ENCODE data around the gene RNLS. TPM values are rescaled to one million over a fixed set of nuclear protein-coding genes. Genes with fewer than 3 reads are reported as not detected.

RNLS gene
- total RNA-seq, 3 donors from 2014 or later (not counting 1 experiment from before 2014, with no cell fraction given): 4.0 to 6.8 (median 4.4) TPM

DNA sequence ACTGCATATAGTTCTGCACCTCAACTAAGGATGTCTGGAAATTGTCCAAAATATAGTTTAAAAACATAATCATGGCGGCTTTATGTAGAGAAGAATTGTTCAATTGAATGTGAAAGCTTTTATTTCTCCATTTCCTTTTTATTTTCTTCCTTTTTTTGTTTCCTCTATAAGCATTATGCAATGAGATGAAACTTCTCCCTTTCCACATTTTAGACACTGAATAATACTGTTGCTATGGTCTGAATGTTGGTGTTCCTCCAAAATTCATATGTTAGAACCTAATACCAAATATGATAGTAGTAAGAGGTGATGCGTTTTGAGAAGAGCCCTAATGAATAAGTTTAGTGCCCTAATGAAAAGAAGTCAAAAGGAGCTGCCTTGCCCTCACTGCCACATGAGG, 175.0 kb downstream of the RNLS start:
- no peaks in the 10 kb centered on the region for H3K4me1 ChIP-seq (ENCODE audit: control insufficient read depth, insufficient read depth, low read length)
- H3K9me3 ChIP-seq (ENCODE audit: control insufficient read depth, insufficient read depth, low read length): no peaks in the 10 kb centered on the region
- no peaks in the 10 kb centered on the region for H3K27me3 ChIP-seq (ENCODE audit: control insufficient read depth, insufficient read depth, low read length)
- no peaks in the 10 kb centered on the region for H3K36me3 ChIP-seq (ENCODE audit: control insufficient read depth, insufficient read depth, low read length)
- H3K9me3 Mint-ChIP-seq: no peaks in the 10 kb centered on the region
- no CpG with 5 or more reads among the region's 2 CpGs for WGBS (ENCODE audit: insufficient coverage)
- intact Hi-C loops (cut with micrococcal nuclease): no loop called here
- H3K4me1 Mint-ChIP-seq: no peaks in the 10 kb centered on the region
- no peak overlapping the region for H3K27ac Mint-ChIP-seq
- ATAC-seq (no peak), DNase-seq (no peak)
- no peak overlapping the region for H3K4me3 ChIP-seq (ENCODE audit: low read length)
- no peaks in the 10 kb centered on the region for H3K27me3 Mint-ChIP-seq (ENCODE audit: low read depth in 2 of 2)
- no peaks in the 10 kb centered on the region for H3K36me3 Mint-ChIP-seq
- TF ChIP-seq, protein P1, sequence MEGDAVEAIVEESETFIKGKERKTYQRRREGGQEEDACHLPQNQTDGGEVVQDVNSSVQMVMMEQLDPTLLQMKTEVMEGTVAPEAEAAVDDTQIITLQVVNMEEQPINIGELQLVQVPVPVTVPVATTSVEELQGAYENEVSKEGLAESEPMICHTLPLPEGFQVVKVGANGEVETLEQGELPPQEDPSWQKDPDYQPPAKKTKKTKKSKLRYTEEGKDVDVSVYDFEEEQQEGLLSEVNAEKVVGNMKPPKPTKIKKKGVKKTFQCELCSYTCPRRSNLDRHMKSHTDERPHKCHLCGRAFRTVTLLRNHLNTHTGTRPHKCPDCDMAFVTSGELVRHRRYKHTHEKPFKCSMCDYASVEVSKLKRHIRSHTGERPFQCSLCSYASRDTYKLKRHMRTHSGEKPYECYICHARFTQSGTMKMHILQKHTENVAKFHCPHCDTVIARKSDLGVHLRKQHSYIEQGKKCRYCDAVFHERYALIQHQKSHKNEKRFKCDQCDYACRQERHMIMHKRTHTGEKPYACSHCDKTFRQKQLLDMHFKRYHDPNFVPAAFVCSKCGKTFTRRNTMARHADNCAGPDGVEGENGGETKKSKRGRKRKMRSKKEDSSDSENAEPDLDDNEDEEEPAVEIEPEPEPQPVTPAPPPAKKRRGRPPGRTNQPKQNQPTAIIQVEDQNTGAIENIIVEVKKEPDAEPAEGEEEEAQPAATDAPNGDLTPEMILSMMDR (IDR thresholded peaks at IDR 0.05): no peak
- H3K27ac ChIP-seq (ENCODE audit: low read length): no peak overlapping the region
- H3K4me3 Mint-ChIP-seq: no peak overlapping the region

DNA sequence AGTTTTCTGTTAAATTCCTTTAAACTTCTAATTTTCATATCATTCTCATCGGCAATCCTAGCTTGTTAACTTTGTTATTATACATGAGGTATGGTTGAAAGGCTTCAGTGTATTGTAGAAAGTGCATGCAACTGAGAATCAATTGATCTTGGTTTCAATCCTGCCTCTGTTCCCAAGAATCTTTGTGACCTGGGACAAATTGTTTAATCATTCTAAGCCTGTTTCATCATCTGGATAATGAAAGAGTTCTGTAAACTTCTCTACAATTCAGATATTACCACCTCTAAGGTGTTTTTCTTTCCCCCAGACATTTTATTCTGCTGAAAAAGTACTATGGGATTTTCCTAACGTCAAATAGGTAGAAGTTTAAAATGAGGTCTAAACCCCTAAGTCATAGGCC, 179.0 kb downstream of the RNLS start:
- DNase-seq (no peak), ATAC-seq (no peak)
- WGBS (ENCODE audit: insufficient coverage): no CpG with 5 or more reads among the region's 2 CpGs
- no peaks in the 10 kb centered on the region for H3K4me1 ChIP-seq (ENCODE audit: control insufficient read depth, insufficient read depth, low read length)
- Mint-ChIP-seq H3K4me3 (no peak overlapping the region), H3K4me1 (no peaks in the 10 kb centered on the region), H3K9me3 (no peaks in the 10 kb centered on the region), H3K27me3 (ENCODE audit: low read depth in 2 of 2) (no peaks in the 10 kb centered on the region), H3K27ac (no peak overlapping the region), H3K36me3 (no peaks in the 10 kb centered on the region)
- no peak overlapping the region for H3K27ac ChIP-seq (ENCODE audit: low read length)
- H3K36me3 ChIP-seq (ENCODE audit: control insufficient read depth, insufficient read depth, low read length): no peaks in the 10 kb centered on the region
- TF ChIP-seq, protein P1 (IDR thresholded peaks at IDR 0.05): no peak
- no peaks in the 10 kb centered on the region for H3K9me3 ChIP-seq (ENCODE audit: control insufficient read depth, insufficient read depth, low read length)
- intact Hi-C loops (cut with micrococcal nuclease): no loop called here
- no peaks in the 10 kb centered on the region for H3K27me3 ChIP-seq (ENCODE audit: control insufficient read depth, insufficient read depth, low read length)
- no peak overlapping the region for H3K4me3 ChIP-seq (ENCODE audit: low read length)

DNA sequence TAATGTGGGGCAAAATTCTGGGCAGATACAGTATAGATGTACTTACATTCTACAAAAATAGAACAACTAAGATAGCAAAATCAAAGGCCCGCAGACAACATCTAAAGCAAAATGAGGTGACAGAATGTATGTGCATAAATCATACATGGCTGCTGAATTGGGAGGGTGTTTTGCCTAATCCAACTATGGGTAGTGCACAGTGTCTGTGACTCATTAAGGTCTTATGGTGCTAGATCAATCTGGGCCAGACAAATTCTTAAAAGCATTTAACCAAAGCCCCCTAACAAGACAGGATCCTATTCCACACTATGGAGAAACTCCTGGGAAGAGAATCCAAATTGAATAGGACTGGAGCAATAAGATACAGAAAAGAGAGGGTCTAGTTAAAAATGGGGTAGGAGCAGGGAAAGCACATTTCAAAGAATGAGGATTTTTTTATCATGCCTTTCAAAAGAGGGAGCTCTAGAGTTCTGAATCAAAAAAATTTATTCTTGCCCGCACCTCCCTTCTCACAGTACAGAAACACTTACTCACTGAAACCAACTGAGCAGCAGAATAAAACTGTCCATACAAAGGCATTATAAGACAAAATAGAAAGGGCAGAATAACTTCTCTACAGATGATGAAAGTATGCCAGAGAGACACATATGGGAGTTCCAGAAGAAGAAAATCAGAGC, 181.3 kb downstream of the RNLS start:
- H3K27ac ChIP-seq (ENCODE audit: low read length): no peak overlapping the region
- DNase-seq (no peak), ATAC-seq (no peak)
- H3K27me3 ChIP-seq (ENCODE audit: control insufficient read depth, insufficient read depth, low read length): no peaks in the 10 kb centered on the region
- H3K4me1 Mint-ChIP-seq: no peaks in the 10 kb centered on the region
- no peak overlapping the region for H3K4me3 Mint-ChIP-seq
- H3K4me1 ChIP-seq (ENCODE audit: control insufficient read depth, insufficient read depth, low read length): no peaks in the 10 kb centered on the region
- WGBS (ENCODE audit: insufficient coverage): 100% methylated on average over 1 of the region's 2 CpGs
- intact Hi-C loops (cut with micrococcal nuclease): no loop called here
- H3K36me3 ChIP-seq (ENCODE audit: control insufficient read depth, insufficient read depth, low read length): no peaks in the 10 kb centered on the region
- TF ChIP-seq, protein P1 (IDR thresholded peaks at IDR 0.05): no peak
- H3K4me3 ChIP-seq (ENCODE audit: low read length): no peak overlapping the region
- H3K27me3 Mint-ChIP-seq (ENCODE audit: low read depth in 2 of 2): no peaks in the 10 kb centered on the region
- peaks cover 1 to 6% of the 10 kb centered on the region in 2 donors for H3K9me3 Mint-ChIP-seq
- H3K27ac Mint-ChIP-seq: no peak overlapping the region
- peaks cover 6% of the 10 kb centered on the region for H3K36me3 Mint-ChIP-seq
- no peaks in the 10 kb centered on the region for H3K9me3 ChIP-seq (ENCODE audit: control insufficient read depth, insufficient read depth, low read length)

DNA sequence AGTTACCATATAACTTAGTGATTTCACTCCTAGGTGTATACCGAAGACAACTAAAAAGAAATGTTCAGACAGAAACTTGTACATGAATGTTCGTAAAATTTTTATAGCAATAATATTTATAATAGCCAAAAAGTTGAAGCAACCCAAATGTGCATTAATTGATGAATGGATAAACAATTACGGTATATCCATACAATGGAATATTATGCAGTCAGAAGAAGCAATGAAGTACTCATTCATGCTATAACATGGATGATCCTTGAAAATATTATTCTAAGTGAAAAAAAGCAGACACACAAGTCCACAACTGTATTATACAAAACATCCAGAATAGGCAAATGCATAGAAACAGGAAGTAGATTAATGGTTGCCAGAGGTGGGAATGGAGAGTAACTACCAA, 183.9 kb downstream of the RNLS start:
- H3K9me3 Mint-ChIP-seq: peaks cover 8 to 14% of the 10 kb centered on the region in 2 donors
- no peaks in the 10 kb centered on the region for H3K27me3 ChIP-seq (ENCODE audit: control insufficient read depth, insufficient read depth, low read length)
- no CpG with 5 or more reads among the region's 3 CpGs for WGBS (ENCODE audit: insufficient coverage)

More for the DNA sequence above, 183.9 kb downstream of the RNLS start:
- no peaks in the 10 kb centered on the region for H3K9me3 ChIP-seq (ENCODE audit: control insufficient read depth, insufficient read depth, low read length)
- H3K36me3 Mint-ChIP-seq: peaks cover 21% of the 10 kb centered on the region
- H3K4me1 Mint-ChIP-seq: no peaks in the 10 kb centered on the region
- ATAC-seq (no peak), DNase-seq (no peak)
- TF ChIP-seq, protein P1 (IDR thresholded peaks at IDR 0.05): no peak
- no peaks in the 10 kb centered on the region for H3K36me3 ChIP-seq (ENCODE audit: control insufficient read depth, insufficient read depth, low read length)
- intact Hi-C loops (cut with micrococcal nuclease): no loop called here
- H3K4me3 Mint-ChIP-seq: no peak overlapping the region
- H3K4me3 ChIP-seq (ENCODE audit: low read length): no peak overlapping the region
- no peaks in the 10 kb centered on the region for H3K27me3 Mint-ChIP-seq (ENCODE audit: low read depth in 2 of 2)
- no peak overlapping the region for H3K27ac Mint-ChIP-seq
- no peaks in the 10 kb centered on the region for H3K4me1 ChIP-seq (ENCODE audit: control insufficient read depth, insufficient read depth, low read length)
- no peak overlapping the region for H3K27ac ChIP-seq (ENCODE audit: low read length)
